ENCODE results near the gene RNF175. TPM values are rescaled to one million over a fixed set of nuclear protein-coding genes. Genes with fewer than 3 reads are reported as not detected.

RNF175 gene
- total RNA-seq, 1 experiment from 2014 or later: 5.4 TPM

DNA sequence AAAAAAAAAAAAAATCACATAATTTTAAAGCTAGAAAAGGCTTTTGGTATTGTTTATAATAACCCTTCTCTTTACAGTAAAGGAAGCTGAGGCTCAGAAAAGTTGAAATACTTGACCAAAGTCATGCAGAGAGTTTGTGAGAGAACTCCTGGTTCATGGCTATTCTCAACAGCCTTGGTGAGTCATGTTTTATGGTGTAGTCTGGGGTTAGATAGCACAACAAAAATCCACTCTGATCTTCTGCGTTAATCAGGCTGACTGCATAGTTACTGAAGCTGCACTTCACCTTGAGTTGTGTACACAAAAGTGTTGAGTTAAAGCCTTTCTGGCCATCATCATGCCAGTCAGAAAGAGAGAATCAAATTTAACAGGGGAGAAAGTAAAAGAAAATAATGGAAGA lies 48.4 kb upstream of the RNF175 start:
- Mint-ChIP-seq H3K4me3 (no peak overlapping the region), H3K9me3 (peaks cover 11% of the 10 kb centered on the region), H3K4me1 (peaks cover 9% of the 10 kb centered on the region), H3K36me3 (0 out of 2 replicates have a peak, but pooled peaks cover 3% of the 10 kb centered on the region), H3K27me3 (ENCODE audit: low read depth) (no peaks in the 10 kb centered on the region; the same call in 1 of the 2 replicates), H3K27ac (no peak overlapping the region)
- ChIA-PET CTCF (no interaction called here), POLR2A (interaction anchor here (1.0 kb wide), 1 partner anchor 10 kb away, joined by 3 read pairs; no protein-coding TSS in a partner anchor)
- TF ChIP-seq MYBL2 (CRISPR knock-in tag; IDR thresholded peaks at IDR 0.05) (no peak), NR3C1 (CRISPR knock-in tag; conservative IDR thresholded peaks at IDR 0.05; ENCODE audit: low read depth) (no peak), ZNF263 (CRISPR knock-in tag; IDR thresholded peaks at IDR 0.05; ENCODE audit: low read depth) (no peak), KAT7 (CRISPR knock-in tag; IDR thresholded peaks at IDR 0.05; ENCODE audit: borderline replicate concordance) (no peak), NFYB (CRISPR knock-in tag; conservative IDR thresholded peaks at IDR 0.05; ENCODE audit: low read depth) (no peak), CBFB (CRISPR knock-in tag; IDR thresholded peaks at IDR 0.05; ENCODE audit: low read depth) (no peak), TP53 (CRISPR knock-in tag; IDR thresholded peaks at IDR 0.05) (no peak), FOXJ3 (CRISPR knock-in tag; IDR thresholded peaks at IDR 0.05; ENCODE audit: borderline replicate concordance) (no peak), FOXK1 (CRISPR knock-in tag; IDR thresholded peaks at IDR 0.05) (no peak), ZBTB21 (CRISPR knock-in tag; IDR thresholded peaks at IDR 0.05; ENCODE audit: borderline replicate concordance) (no peak), ESRRA (CRISPR knock-in tag; IDR thresholded peaks at IDR 0.05; ENCODE audit: borderline replicate concordance) (no peak)
- TF ChIP-seq, protein P1, sequence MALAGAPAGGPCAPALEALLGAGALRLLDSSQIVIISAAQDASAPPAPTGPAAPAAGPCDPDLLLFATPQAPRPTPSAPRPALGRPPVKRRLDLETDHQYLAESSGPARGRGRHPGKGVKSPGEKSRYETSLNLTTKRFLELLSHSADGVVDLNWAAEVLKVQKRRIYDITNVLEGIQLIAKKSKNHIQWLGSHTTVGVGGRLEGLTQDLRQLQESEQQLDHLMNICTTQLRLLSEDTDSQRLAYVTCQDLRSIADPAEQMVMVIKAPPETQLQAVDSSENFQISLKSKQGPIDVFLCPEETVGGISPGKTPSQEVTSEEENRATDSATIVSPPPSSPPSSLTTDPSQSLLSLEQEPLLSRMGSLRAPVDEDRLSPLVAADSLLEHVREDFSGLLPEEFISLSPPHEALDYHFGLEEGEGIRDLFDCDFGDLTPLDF (CRISPR knock-in tag; IDR thresholded peaks at IDR 0.05): no peak
- TF ChIP-seq, protein P2, sequence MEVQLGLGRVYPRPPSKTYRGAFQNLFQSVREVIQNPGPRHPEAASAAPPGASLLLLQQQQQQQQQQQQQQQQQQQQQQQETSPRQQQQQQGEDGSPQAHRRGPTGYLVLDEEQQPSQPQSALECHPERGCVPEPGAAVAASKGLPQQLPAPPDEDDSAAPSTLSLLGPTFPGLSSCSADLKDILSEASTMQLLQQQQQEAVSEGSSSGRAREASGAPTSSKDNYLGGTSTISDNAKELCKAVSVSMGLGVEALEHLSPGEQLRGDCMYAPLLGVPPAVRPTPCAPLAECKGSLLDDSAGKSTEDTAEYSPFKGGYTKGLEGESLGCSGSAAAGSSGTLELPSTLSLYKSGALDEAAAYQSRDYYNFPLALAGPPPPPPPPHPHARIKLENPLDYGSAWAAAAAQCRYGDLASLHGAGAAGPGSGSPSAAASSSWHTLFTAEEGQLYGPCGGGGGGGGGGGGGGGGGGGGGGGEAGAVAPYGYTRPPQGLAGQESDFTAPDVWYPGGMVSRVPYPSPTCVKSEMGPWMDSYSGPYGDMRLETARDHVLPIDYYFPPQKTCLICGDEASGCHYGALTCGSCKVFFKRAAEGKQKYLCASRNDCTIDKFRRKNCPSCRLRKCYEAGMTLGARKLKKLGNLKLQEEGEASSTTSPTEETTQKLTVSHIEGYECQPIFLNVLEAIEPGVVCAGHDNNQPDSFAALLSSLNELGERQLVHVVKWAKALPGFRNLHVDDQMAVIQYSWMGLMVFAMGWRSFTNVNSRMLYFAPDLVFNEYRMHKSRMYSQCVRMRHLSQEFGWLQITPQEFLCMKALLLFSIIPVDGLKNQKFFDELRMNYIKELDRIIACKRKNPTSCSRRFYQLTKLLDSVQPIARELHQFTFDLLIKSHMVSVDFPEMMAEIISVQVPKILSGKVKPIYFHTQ (CRISPR knock-in tag; IDR thresholded peaks at IDR 0.05): no peak
- TF ChIP-seq, protein P3, sequence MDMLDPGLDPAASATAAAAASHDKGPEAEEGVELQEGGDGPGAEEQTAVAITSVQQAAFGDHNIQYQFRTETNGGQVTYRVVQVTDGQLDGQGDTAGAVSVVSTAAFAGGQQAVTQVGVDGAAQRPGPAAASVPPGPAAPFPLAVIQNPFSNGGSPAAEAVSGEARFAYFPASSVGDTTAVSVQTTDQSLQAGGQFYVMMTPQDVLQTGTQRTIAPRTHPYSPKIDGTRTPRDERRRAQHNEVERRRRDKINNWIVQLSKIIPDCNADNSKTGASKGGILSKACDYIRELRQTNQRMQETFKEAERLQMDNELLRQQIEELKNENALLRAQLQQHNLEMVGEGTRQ (CRISPR knock-in tag; IDR thresholded peaks at IDR 0.05): no peak
- ATAC-seq (no peak), DNase-seq (ENCODE audit: low spot score) (no peak)

DNA sequence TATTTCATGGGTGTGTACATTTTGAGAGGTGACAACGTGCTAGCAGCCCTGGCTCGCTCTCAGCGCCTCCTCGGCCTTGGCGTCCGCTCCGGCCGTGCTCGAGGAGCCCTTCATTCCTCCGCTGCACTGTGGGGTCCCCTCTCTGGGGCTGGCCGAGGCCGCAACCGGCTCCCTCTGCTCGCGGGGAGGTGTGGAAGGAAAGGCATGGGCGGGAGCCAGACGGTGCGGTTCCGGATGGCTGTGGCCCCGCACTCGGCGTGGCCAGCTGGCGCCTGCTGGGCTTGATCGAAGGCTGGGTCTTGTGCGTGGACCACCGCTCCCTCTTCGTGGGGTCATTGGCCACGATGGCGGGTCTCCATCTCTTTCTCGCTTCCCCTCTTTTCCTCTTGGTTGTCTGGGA lies 46.2 kb upstream of the RNF175 start:
- peaks cover 11% of the 10 kb centered on the region for H3K9me3 Mint-ChIP-seq
- H3K4me3 Mint-ChIP-seq: no peak overlapping the region
- H3K4me1 Mint-ChIP-seq: no peaks in the 10 kb centered on the region
- DNase-seq (ENCODE audit: low spot score) (no peak), ATAC-seq (no peak)
- TF ChIP-seq, protein P1 (CRISPR knock-in tag; IDR thresholded peaks at IDR 0.05): no peak
- TF ChIP-seq SP1 (CRISPR knock-in tag; conservative IDR thresholded peaks at IDR 0.05) (no peak), RORB (CRISPR knock-in tag; IDR thresholded peaks at IDR 0.05) (no peak), ZNF121 (CRISPR knock-in tag; IDR thresholded peaks at IDR 0.05) (no peak), CREM (CRISPR knock-in tag; IDR thresholded peaks at IDR 0.05) (no peak), CBFB (CRISPR knock-in tag; IDR thresholded peaks at IDR 0.05; ENCODE audit: low read depth) (no peak), ZNF416 (CRISPR knock-in tag; IDR thresholded peaks at IDR 0.05) (no peak), OVOL2 (CRISPR knock-in tag; IDR thresholded peaks at IDR 0.05; ENCODE audit: borderline replicate concordance) (no peak), SMAD3 (CRISPR knock-in tag; IDR thresholded peaks at IDR 0.05; ENCODE audit: borderline replicate concordance) (no peak), FOXK1 (CRISPR knock-in tag; IDR thresholded peaks at IDR 0.05) (no peak), MXD4 (CRISPR knock-in tag; IDR thresholded peaks at IDR 0.05; ENCODE audit: borderline replicate concordance) (no peak), NR2C2 (CRISPR knock-in tag; IDR thresholded peaks at IDR 0.05) (no peak)
- TF ChIP-seq, protein P4, sequence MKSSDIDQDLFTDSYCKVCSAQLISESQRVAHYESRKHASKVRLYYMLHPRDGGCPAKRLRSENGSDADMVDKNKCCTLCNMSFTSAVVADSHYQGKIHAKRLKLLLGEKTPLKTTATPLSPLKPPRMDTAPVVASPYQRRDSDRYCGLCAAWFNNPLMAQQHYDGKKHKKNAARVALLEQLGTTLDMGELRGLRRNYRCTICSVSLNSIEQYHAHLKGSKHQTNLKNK (CRISPR knock-in tag; IDR thresholded peaks at IDR 0.05): no peak
- TF ChIP-seq, protein P5, sequence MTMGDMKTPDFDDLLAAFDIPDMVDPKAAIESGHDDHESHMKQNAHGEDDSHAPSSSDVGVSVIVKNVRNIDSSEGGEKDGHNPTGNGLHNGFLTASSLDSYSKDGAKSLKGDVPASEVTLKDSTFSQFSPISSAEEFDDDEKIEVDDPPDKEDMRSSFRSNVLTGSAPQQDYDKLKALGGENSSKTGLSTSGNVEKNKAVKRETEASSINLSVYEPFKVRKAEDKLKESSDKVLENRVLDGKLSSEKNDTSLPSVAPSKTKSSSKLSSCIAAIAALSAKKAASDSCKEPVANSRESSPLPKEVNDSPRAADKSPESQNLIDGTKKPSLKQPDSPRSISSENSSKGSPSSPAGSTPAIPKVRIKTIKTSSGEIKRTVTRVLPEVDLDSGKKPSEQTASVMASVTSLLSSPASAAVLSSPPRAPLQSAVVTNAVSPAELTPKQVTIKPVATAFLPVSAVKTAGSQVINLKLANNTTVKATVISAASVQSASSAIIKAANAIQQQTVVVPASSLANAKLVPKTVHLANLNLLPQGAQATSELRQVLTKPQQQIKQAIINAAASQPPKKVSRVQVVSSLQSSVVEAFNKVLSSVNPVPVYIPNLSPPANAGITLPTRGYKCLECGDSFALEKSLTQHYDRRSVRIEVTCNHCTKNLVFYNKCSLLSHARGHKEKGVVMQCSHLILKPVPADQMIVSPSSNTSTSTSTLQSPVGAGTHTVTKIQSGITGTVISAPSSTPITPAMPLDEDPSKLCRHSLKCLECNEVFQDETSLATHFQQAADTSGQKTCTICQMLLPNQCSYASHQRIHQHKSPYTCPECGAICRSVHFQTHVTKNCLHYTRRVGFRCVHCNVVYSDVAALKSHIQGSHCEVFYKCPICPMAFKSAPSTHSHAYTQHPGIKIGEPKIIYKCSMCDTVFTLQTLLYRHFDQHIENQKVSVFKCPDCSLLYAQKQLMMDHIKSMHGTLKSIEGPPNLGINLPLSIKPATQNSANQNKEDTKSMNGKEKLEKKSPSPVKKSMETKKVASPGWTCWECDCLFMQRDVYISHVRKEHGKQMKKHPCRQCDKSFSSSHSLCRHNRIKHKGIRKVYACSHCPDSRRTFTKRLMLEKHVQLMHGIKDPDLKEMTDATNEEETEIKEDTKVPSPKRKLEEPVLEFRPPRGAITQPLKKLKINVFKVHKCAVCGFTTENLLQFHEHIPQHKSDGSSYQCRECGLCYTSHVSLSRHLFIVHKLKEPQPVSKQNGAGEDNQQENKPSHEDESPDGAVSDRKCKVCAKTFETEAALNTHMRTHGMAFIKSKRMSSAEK (CRISPR knock-in tag; IDR thresholded peaks at IDR 0.05; ENCODE audit: borderline replicate concordance): no peak
- ChIA-PET CTCF (no interaction called here), POLR2A (no interaction called here)
- H3K27me3 Mint-ChIP-seq (ENCODE audit: low read depth): no peaks in the 10 kb centered on the region
- no peak overlapping the region for H3K27ac Mint-ChIP-seq
- 0 out of 2 replicates have a peak, but pooled peaks cover 3% of the 10 kb centered on the region for H3K36me3 Mint-ChIP-seq
